Smooth muscle cell of the brain vasculature (primary cell): ENCODE measurements around the gene PRRX1.

Experiments
- DNase-seq: peaks from one replicate; pipeline ENCODE4 v3.0.0-alpha.2; 2012; ENCODE audit warnings: low read depth, low spot score

The PRRX1 gene

DNA sequence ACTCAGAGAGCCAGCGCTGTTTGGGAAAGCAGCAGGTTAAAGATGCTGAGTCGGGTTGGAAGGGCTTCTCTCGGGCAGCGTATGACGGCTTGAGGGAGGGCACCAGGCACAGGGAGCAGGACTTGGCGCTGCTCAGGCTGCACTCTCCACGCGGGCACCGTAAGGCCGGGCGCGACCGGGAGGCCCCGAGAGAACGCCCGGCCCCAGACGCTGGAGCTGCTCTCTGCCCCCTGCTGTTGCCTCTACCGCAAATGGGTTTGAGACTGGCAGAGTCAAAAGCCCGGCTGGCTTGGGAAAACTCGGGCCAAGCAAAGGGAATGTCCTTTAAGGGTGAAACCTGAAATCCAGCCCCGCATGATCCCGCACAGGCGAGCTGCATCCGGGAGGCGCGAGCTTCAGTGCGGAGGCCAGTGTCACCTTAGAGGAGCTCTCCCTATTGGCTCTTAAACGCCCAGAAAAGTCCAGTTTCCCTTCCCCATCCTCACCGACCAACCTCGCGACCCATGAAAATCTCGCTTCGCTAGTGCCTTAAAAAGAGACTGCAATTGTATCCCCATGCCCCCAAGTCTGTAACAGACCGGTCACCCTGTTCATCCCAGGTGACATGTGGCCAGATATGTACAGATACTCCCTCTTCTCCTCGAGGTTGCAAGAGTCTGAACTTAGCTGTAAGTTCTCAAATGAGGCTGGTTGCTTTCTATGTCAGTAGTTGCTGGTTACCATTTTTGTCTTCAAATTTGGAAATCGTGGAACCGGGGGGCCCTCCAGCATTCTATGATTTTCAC, 1.1 kb downstream of the PRRX1 start:
- DNase-seq, result no peak

DNA sequence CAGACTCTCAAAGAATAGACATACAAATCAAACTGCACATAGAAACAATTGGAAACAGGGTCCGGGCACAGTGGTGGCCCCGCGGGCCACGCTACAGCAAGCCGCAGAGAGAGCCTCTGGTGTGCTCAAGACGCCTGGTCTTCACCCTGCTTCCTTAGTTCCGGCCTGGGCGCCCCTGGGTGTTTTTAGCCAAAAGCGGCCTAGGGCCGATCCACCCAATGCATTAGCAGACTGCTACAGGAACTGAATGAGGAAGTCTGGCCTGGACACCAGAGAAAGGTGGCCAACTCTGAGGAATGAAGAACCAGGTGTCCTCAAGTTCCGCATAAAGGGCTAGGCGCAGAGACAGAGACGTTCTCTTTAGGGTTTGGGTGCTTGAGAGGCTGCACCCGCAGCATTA, 1.7 kb downstream of the PRRX1 start:
- DNase-seq, result no peak

DNA sequence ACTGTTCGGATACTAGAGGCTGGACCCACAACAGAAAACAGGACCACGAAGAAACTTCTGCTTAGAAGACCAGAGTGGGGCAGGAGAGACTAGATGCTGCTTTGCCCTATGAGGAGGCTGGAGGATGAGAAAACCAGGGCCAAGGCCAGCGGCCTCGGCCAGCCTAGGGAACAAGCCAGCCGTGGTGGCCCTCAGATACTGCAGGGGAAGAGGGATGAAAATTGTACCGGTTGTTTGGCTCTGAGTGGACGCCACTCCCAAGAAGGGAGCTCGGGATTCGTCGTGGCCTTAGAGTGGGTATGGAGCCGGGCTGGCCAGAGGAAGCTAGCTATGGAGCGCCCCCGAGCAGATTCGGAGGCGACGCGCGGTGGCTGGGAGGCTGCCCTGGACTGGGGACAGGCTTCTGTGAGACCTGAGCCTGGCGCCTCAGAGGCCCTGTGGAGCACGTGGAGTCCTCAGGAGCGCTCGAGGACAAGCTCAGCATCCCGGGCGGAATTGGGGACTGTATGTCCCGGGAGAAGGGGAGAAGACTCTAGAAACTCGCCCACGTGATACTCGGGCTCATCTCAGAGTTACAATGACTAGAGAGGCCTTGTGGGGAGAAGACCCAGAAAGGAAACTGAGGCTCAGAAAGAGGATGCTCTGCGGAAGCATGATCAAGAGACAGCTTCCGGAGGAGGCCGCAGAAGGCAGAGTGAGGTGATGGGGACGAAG, 2.8 kb downstream of the PRRX1 start:
- no peak for DNase-seq

DNA sequence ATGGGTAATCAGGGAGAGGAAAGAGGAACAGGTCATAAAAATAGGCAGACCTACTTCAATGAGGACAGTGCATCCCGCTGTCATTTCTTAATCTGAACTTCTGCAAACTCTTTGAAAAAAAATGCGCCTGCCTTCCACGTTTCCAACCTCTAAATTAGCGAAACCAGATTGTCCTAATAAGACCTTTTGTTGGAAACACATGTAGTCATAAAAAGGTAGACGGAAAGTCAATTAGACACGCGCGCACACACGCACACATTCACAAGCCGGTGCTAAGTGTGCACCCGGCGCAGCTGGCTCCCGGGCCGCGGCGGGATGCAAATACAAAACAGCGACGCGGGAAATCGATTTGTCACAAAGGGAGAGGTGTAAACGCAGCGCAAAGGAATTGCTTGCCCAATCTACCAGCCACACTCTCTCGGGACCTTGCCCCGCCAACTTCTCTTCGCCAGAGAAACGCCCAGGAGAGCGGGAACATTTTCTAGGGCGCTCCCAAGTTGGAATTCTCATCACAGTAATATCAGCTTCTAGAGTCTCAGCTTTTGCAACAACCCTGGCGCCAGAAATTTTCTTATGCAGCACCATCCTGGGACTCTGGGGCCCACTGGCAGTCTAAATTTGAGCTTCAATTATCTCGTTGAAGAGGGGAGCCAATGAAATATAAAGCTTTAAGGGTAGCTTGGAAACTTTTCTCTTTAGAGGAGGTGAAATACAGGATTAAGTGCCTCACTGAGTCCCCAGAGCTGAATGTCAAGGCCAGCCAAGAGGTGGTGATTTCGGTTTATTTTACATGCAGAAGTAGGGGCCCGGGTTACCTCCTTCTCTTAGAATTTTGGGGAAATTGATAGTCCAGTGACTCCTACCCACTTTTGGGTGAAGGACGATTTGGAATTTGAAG, 4.5 kb downstream of the PRRX1 start:
- no peak for DNase-seq

DNA sequence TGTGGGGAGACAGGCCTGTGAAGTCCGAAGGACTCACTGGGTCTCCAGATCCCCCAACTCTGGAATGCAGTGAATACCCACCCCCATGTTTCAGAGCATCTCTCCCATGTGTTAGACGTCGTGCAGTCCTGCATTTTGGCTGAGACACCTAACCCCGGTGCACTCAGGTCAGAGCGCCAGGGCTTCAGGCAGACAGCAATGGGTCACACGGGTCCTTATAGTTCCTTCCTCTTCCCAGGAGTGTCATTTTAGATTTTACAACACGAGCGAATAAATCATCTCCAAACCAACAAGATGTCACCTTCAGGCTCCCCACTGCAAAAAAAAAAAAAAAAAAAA, 5.1 kb downstream of the PRRX1 start:
- no peak for DNase-seq

DNA sequence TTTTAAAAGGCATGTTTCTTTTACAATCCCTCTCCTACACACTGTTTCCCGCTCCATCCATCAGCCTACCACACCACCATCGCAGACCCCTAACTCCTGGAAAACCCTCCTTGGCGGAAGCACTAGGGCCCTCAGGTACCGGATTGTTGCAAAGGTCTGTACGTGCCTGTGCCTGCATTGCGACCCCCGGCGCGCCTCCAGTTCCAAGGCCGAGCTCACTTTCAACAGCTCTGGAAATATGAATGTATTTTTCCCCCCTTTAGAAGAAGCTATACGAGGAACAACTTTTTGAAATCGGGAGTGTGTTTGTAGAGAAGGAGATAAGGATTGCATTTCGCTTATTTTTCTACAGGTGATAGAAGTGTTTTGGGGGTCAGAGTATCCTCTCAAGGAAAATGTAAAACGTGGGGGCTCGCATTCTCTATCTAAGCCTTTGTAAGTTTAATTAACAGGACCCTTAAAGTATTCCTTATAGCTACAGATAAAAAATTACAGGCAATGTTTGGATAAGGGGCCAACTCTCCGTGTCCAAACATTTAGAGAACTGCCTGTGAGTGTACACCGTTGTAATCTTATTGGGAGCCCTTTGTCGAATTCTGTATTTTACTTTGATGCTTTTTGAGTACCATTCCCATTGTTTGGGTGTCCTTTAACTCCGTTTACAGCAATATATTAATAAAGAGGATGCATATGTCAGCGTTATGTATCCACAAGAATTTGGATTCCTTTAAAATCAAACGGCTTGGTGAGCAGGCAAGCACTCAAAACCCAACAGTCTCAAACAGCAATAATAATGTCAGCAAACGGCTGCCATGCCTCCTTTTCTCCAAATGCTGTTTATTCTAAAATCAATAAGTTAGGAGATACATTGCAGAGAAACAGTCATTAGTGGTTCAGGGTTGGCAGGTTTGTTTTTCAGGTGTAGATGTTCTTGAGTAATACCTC, 5.9 kb downstream of the PRRX1 start:
- no peak for DNase-seq

DNA sequence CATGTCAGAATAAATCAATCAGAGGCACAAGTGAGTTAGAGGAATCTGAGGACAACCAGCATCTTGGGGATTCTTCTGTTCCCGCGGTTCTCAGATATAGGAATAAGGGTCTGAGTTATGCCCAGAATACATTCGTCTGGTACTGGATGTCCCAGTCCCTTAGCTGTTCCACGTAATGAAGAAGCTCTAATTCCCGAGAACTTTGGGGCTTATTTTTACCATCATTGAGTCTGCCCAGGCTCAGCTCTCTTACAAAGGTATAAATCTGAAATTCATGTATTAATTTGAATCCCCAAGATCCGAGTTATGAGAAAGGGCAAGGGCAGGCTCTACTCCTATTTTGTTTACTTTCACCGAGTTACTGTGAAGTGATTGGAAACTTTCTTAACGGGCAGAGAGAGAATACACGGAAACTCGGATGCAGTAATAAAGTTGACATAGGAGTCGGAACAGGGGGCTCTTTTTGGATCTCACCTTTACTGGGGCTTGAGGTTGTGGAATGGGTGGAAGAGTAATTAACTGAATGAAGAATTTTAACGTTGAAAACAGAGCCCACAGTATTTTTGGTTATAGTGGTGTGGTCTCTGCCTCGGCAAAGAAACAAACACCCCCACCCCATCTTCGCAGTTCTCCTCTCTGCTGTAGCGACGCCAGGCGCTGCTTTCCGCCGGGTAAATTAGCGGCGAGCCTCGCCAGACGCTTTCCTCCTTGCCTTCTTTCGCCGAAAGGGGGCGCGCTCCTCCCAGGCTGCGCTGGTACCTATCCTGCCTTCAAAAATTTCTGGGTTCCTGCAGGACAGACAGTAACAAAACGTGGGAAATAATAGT, 7.1 kb downstream of the PRRX1 start:
- no peak for DNase-seq

DNA sequence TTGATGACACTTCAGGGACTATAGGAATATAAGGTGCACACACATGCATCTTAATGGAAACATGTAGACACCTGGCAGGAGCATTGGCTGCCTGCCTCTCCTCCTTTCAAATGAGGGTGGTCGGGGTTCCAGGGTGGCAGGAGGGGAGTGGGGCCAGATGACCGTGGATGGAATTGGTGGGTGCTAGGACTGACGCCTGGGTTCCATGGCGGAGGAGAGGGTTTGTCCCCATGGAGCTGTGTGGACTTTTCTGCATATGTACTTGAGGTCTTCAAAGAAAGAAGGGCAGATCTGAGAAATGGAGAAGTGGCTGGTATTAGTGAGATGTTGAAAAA, 7.7 kb downstream of the PRRX1 start:
- DNase-seq, result no peak

DNA sequence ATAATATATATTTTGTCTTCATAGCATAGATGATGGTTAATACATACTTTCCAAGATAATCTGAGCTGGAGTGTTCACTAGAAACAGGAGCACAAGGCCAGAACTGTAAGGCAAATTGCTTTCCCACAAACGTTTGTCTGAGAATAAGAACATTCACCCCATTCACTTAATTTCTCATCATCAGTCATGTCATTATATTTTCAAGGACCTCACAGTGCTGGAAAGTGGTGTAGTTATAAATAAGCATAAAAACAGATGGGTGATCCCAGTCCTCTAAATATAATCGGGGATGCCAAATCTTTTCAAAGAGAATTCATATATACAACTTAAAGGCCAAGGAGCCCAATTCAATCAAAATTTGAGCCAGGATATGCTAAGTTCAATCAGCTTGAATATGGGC, 8.4 kb downstream of the PRRX1 start:
- DNase-seq, result no peak

DNA sequence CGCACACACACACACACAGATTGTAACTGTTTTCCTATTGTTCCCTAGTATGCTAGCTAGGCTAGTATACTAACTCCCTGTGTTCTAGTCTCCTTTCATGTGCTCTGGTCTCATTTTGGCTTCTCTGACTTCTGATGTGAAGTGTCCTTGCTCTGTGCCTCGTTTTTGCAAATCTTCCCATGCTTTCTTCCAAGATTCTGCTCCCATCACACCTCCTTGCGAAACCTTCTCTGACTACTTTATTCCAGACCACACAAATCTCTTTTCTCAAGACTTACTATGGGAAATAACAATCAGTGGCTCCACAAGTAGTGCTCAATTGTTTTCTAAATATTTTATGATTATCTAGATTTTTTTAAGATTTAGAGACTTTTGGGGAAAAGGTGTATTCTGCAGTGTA, 10.3 kb downstream of the PRRX1 start:
- DNase-seq, result no peak

DNA sequence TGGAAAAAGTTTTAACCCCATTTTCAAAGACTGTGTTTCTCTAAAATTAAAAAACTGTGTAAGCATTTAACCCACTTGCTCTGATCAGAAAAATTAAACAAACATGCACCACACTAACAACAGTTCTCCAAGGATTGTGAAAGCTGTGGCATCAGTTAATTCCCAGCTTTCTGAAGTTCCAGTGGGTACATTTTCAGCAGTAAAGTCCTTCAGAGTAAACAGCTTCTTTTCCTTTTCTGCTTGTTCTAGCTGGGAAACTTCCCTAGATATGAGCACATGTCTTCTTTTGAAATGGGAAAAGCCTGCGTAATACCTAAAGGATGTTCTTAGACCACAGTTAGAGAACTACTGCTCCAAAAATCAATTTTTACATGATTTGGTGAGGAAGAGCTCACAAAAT, 11.1 kb downstream of the PRRX1 start:
- no peak for DNase-seq

DNA sequence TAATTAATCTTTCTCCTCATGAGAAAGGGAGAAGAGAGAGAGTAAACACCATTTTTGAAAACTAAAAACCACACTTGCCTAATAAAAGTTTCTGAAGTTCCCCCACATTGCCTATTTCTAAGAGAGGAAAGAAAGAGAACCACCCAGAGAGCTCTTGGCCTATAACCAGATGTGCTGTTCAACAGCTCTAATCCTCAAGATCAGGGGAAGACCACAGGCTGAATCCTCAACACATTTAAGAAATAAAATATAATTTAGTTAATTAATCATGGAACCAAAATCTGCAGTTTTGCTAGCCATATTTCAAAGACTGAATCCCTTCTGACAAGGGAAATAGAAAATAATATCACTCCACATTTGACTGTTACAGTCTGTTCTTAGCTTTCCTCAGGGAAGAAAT, 11.9 kb downstream of the PRRX1 start:
- DNase-seq, result no peak

DNA sequence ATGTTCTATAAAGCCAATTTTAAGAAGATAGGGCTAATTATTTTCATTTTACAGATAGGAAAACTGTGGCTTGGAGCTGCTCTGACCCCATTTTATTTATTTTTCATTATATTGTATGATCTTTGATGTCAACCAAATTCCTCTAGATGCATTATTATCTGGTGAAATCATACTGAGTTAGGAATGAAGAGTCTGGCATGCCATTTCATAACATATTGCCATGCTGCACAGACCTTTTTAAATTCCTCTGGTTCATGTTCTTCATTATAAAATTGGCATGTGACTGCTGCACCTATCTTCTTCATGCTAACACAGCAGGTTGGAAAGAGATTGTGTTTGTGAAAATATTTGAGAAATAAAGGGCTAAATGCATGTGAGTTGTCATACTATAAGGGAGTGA, 12.7 kb downstream of the PRRX1 start:
- no peak for DNase-seq

DNA sequence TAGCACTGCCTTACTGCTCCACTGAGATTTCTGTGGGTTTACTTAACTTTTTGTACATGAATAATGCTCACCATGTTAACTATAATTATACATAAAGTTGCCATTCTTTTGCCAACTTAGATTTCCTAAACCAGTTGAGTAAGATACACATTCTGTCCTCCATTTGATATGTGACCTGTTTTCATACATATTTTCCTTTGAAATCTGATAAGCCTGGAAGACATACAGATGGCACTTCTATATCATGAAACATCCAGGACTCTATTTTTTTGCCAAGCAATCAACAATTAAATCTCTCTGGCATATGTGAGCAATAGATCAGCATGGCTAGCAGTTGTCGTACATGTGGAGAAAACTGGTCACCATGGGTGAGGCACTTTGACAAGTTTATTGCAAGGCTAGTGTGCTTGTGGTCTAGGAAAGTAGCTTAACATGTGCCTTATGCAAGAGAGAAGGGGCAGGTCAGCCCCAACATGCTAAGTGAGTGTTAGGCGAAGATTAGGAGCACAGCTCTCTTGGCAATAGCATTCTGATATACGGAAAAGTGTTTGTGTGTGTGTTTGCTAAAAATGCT, 14.2 kb downstream of the PRRX1 start:
- DNase-seq, result no peak

DNA sequence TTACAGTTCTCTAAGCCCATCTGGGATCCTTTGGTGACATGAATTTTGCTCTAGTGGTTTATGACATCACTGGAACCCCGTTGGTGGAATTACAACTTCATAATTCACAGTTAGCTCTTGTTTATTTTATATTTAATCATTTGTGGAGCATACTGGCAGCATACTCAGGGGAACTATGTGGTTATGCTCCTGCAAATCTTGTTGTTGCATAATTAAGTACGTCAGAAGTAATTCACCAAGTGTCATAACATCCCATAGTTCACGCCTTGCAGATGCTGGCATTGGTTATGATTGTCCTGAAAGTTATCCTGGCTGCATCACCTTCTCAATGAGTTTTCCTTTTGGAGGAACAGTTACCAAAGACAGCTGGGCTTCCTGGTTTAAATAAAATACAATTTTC, 16.5 kb downstream of the PRRX1 start:
- DNase-seq, result no peak

DNA sequence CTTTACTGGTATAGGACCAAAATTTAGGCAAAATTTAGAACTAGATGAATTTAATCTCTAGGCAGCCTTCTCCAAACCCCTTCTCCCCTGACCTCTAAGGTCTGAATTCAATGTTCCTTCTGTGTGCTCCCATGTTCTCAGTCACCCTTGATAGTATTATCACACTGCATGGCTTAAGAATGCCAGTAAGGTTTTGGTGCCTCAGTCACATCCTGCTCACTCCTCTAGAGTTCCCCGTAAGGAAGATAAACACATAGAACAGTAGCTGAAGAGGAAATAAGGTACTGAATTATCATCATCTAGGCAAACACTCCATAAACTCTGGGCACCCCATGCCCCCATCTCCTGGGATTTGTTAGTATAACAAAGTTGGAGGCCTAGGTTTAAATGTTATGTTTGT, 18.2 kb downstream of the PRRX1 start:
- no peak for DNase-seq

DNA sequence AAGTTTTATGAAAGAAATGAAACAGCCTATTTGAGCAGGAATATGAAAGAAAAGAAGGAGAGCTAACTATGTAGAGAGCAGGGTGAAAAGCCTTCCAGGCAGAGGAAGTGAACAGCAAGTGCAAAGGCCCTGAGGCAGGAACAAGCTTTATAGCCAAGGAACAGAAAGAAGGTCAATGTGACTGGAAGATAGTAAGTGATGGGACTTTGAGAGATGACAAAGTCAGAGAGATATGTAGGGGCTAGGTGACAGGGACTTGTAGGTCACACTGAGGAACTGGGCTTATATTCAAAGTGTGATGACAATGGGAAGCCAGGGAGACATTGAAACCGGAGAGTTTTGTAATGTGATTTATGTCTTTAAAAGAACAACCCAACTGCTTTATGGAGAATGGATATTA, 18.9 kb downstream of the PRRX1 start:
- DNase-seq, result no peak

DNA sequence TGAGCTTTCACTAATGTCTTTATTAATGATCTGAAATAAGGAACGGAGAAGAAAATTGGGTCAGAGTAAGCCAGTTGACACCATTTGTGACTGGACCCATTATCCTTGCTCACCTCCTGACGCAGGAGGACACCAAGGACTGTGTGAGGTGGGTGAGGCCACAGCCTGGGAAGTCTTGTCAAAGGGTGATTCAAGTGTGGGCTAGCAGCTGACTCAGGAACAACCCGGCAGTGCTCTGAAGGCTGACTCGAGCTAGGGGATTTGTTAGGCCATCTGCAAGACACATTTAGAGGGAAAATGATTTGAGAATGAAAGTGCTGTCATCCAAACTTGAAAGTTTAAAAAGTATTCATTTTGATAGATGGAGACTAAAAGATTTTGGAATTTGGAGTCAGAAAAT, 21.2 kb downstream of the PRRX1 start:
- no peak for DNase-seq

DNA sequence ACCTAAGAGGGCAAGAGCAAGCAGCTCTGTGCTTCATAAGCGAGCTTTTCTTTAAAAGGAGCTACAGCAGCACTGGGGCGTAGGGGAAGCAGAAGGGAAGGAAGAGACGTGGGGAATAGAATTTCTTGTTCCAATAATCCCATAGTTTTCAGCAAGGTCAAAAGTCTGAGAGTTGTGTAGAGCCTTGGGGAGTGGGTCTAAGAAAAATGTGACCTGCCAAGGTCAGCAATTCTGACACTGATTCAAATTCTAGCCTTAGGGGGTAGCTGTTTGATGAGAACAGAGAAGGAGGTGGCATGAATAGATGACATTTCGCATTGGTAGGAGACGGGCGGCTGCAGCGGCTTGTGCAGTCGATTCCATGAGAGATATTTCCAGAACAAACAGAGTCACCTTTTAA, 22.4 kb downstream of the PRRX1 start:
- no peak for DNase-seq

DNA sequence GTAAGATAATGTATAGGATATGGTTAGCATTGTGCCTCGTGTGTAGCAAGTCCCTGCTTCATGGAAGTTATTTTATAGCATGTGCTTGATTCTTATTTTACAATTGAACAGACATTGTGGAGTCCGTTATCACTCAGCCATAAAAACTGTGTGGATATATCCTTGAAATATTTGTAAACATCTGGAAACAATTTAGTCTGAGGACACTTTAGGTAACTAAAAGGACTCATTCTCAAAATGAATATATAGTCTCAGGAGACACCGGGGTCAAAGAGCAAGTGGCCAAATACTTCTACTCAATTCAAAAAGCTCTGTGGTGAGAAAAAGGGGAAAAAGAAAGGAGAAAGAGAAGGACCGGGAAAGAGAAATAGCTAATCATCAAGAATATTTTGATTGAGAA, 23.7 kb downstream of the PRRX1 start:
- no peak for DNase-seq
